OCI-LY1 (cell line): Measurements from ENCODE around the gene POLH.
"Not testable (repeated sequence)": the region's sequence is repeated elsewhere in the genome, so short reads cannot be mapped to it uniquely, and the experiment has no call there.

Experiments
- H2AFZ ChIP-seq: fragments of 200-600 bp; sonication (generic), shearing (Covaris generic); 2 replicates; pipeline ENCODE4 v1.6.0; 2014; ENCODE audit warnings: antibody characterized with exemption, mild to moderate bottlenecking, low read length
- H3F3A ChIP-seq: fragments of 200-600 bp; sonication (generic), shearing (Covaris generic); 2 replicates; pipeline ENCODE4 v1.6.0; 2014; ENCODE audit warnings: mild to moderate bottlenecking, antibody characterized with exemption, low read length, moderate library complexity; ENCODE audit not compliant: insufficient read depth
- H3K27ac ChIP-seq: fragments of 200-600 bp; sonication (generic); 2 replicates; pipeline ENCODE4 v1.5.1; 2014; ENCODE audit warnings: low read length, mixed run types, mild to moderate bottlenecking, low read depth; ENCODE audit not compliant: poor library complexity, severe bottlenecking
- H3K27me3 ChIP-seq: fragments of 200-600 bp; sonication (generic); 2 replicates; pipeline ENCODE4 v1.6.0; 2014; ENCODE audit warnings: antibody characterized with exemption, mild to moderate bottlenecking, low read length, moderate library complexity; ENCODE audit not compliant: insufficient read depth
- H3K36me3 ChIP-seq: fragments of 200-600 bp; sonication (generic); 2 replicates; pipeline ENCODE4 v1.6.1; 2014; ENCODE audit warnings: mild to moderate bottlenecking, antibody characterized with exemption, low read length, moderate library complexity, mixed read lengths; ENCODE audit not compliant: insufficient read depth
- H3K4me1 ChIP-seq: fragments of 200-600 bp; sonication (generic); 2 replicates; pipeline ENCODE4 v1.5.1; 2014; ENCODE audit warnings: mild to moderate bottlenecking, low read length, moderate library complexity; ENCODE audit not compliant: insufficient read depth, severe bottlenecking
- H3K4me2 ChIP-seq: fragments of 200-600 bp; sonication (generic), shearing (Covaris generic); 2 replicates; pipeline ENCODE4 v1.6.1; 2014; ENCODE audit warnings: low read length
- H3K4me3 ChIP-seq: fragments of 200-600 bp; sonication (generic); 2 replicates; pipeline ENCODE4 v1.5.1; 2014; ENCODE audit warnings: low read length, low read depth, mild to moderate bottlenecking, mixed read lengths; ENCODE audit not compliant: poor library complexity, severe bottlenecking
- H3K79me2 ChIP-seq: fragments of 200-600 bp; shearing (Covaris generic); 2 replicates; pipeline ENCODE4 v1.6.1; 2016; ENCODE audit warnings: mixed run types, low read length, mixed read lengths; ENCODE audit not compliant: insufficient read depth
- H3K9ac ChIP-seq: fragments of 200-600 bp; sonication (generic), shearing (Covaris generic); 2 replicates; pipeline ENCODE4 v1.6.1; 2014; ENCODE audit warnings: mild to moderate bottlenecking, low read length, mixed read lengths
- H3K9me2 ChIP-seq: fragments of 200-600 bp; sonication (generic), shearing (Covaris generic); 2 replicates; pipeline ENCODE4 v1.6.1; 2014; ENCODE audit warnings: low read depth, mild to moderate bottlenecking, low read length, mixed read lengths
- H3K9me3 ChIP-seq: fragments of 200-600 bp; shearing (Covaris generic); 2 replicates; pipeline ENCODE4 v1.6.1; 2014; ENCODE audit warnings: low read length, mixed read lengths
- H4K20me1 ChIP-seq: fragments of 200-600 bp; sonication (generic), shearing (Covaris generic); 2 replicates; pipeline ENCODE4 v1.6.0; 2016; ENCODE audit warnings: mild to moderate bottlenecking, low read length; ENCODE audit not compliant: insufficient read depth
- EZH2 ChIP-seq: fragments of 200-600 bp; sonication (generic), shearing (Covaris generic); IDR thresholded peaks from 2 replicates; pipeline ENCODE4 v1.8.0; 2017; ENCODE audit warnings: borderline replicate concordance, mixed run types, mild to moderate bottlenecking, antibody characterized with exemption, low read length, moderate library complexity, mixed read lengths
- TF ChIP-seq, protein P1 (sequence below): fragments of 200-600 bp; sonication (generic), shearing (Covaris generic); IDR thresholded peaks from 2 replicates; pipeline ENCODE4 v1.5.1; 2017; ENCODE audit warnings: mild to moderate bottlenecking, antibody characterized with exemption, low read length, moderate library complexity, mixed read lengths

POLH gene

DNA sequence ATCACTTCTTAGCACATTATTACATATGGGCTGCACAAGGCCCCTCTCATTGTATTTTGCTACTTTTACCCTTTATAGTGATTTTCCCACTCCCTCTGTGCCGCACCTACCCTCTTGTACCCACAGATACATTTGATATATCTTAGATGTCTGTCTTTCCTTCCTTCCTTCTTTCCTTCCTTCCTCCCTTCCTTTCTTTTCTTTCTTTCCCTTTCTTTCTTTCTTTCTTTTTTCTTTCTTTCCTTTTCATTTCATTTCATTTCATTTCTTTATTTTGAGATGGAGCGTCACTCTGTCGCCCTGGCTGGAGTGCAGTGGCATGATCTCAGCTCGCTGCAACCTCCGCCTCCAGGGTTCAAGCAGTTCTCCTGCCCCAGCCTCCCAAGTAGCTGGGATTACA is 12.2 kb downstream of the POLH start:
- no peaks in the 10 kb centered on the region for H3K79me2 ChIP-seq
- TF ChIP-seq, protein P1, sequence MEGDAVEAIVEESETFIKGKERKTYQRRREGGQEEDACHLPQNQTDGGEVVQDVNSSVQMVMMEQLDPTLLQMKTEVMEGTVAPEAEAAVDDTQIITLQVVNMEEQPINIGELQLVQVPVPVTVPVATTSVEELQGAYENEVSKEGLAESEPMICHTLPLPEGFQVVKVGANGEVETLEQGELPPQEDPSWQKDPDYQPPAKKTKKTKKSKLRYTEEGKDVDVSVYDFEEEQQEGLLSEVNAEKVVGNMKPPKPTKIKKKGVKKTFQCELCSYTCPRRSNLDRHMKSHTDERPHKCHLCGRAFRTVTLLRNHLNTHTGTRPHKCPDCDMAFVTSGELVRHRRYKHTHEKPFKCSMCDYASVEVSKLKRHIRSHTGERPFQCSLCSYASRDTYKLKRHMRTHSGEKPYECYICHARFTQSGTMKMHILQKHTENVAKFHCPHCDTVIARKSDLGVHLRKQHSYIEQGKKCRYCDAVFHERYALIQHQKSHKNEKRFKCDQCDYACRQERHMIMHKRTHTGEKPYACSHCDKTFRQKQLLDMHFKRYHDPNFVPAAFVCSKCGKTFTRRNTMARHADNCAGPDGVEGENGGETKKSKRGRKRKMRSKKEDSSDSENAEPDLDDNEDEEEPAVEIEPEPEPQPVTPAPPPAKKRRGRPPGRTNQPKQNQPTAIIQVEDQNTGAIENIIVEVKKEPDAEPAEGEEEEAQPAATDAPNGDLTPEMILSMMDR, result no peak
- no peak for TF ChIP-seq EZH2
- no peaks in the 10 kb centered on the region for H3K27me3 ChIP-seq
- no peak overlapping the region for H2AFZ ChIP-seq
- H3K9me2 ChIP-seq, result no peaks in the 10 kb centered on the region
- H3K4me3 ChIP-seq, result no peak overlapping the region
- peaks cover 89% of the 10 kb centered on the region for H3K36me3 ChIP-seq
- no peak overlapping the region for H3K27ac ChIP-seq
- H3K9me3 ChIP-seq, result no peaks in the 10 kb centered on the region
- no peaks in the 10 kb centered on the region for H3K4me1 ChIP-seq
- H4K20me1 ChIP-seq, result no peaks in the 10 kb centered on the region
- H3K4me2 ChIP-seq, result no peak overlapping the region
- H3K9ac ChIP-seq, result no peak overlapping the region
- no peaks in the 10 kb centered on the region for H3F3A ChIP-seq

DNA sequence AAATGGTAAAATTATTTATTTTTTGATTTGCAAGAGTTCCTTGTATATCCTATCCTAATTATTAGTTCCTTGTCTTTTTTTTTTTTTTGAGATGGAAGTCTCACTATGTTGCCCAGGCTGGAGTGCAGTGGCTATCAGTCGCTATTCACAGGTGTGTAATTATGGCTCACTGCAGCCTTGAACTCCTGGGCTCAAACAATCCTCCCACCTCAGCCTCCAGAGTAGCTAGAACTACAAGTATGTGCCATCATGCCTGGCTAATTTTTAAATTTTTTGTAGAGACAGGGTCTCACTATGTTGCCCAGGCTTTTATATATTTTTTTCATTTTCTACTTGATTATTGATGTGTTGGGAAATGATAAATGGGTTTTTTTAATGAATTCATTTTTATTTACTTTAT is 13.6 kb downstream of the POLH start:
- not testable (repeated sequence) for H3K4me3 ChIP-seq, H3K27me3 ChIP-seq, H3K4me1 ChIP-seq, H3K9me2 ChIP-seq, H4K20me1 ChIP-seq, H3F3A ChIP-seq, H2AFZ ChIP-seq, H3K4me2 ChIP-seq, H3K9ac ChIP-seq, H3K79me2 ChIP-seq, H3K27ac ChIP-seq, H3K9me3 ChIP-seq
- peaks cover 81% of the 10 kb centered on the region for H3K36me3 ChIP-seq

DNA sequence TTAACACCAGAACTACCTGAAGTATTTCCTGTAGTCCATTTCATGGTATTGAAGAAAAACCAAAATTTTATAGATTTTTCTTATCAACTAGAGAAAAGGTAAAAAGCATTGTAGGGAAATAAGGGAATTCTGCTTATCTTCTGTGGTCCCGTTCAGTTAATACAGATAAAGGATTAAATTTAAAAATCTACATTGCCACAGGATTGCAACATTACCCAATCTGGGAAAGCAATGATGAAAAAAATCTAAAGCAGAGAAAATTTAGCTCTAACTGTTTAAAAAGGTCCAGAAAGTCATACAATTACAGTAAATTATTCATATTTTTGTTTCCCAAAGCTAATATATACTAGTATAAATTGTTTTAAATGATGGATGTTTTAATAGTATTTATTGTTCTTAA is 18.0 kb downstream of the POLH start:
- Histone ChIP-seq H3K4me2 (no peak overlapping the region), H3K79me2 (no peaks in the 10 kb centered on the region), H3K9me2 (no peaks in the 10 kb centered on the region), H3K4me1 (no peaks in the 10 kb centered on the region), H3K36me3 (peaks cover 62% of the 10 kb centered on the region), H4K20me1 (no peaks in the 10 kb centered on the region), H3F3A (no peaks in the 10 kb centered on the region), H3K4me3 (no peak overlapping the region), H3K9me3 (no peaks in the 10 kb centered on the region), H3K27ac (no peak overlapping the region), H3K9ac (no peak overlapping the region), H2AFZ (no peak overlapping the region), H3K27me3 (no peaks in the 10 kb centered on the region)
- TF ChIP-seq, protein P1, result no peak
- TF ChIP-seq EZH2, result no peak

DNA sequence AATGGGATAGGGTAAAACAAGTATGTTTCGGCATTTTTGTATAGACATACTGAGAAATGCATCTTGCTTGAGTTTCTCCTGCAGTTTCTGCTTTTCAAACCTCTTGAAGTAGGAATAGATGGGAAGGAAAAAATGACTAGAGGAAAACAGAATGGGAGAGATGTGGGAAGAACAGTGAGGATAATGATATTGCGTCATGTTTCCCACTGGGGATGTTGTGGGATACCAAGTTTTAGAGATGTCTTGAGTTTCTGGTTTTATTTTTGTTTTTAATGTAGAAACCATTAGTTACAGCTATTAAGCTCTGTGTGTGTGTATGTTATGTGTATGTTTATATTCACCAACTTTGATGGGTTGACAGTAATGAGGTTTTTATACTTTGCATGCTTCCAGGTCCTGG is 24.6 kb downstream of the POLH start:
- Histone ChIP-seq H3K4me2 (no peak overlapping the region), H3K4me1 (no peaks in the 10 kb centered on the region), H4K20me1 (no peaks in the 10 kb centered on the region)

More for the DNA sequence above, 24.6 kb downstream of the POLH start:
- H3K27ac ChIP-seq, result no peak overlapping the region
- H3K9ac ChIP-seq, result no peak overlapping the region
- H3K36me3 ChIP-seq, result peaks cover 75% of the 10 kb centered on the region
- no peaks in the 10 kb centered on the region for H3K9me2 ChIP-seq
- no peaks in the 10 kb centered on the region for H3K27me3 ChIP-seq
- TF ChIP-seq, protein P1, result no peak
- no peak for TF ChIP-seq EZH2
- H3K4me3 ChIP-seq, result no peak overlapping the region
- H3K9me3 ChIP-seq, result no peaks in the 10 kb centered on the region
- no peaks in the 10 kb centered on the region for H3F3A ChIP-seq
- no peak overlapping the region for H2AFZ ChIP-seq
- H3K79me2 ChIP-seq, result no peaks in the 10 kb centered on the region
